B cell (primary cell): ENCODE measurements around the gene NOL4L. TPM values are rescaled to one million over a fixed set of nuclear protein-coding genes. Genes with fewer than 3 reads are reported as not detected.

Source experiments
- ATAC-seq: fragments of 200-7000 bp; cut with Tn5 transposase; one replicate; pipeline ENCODE4 v1.10.0; 2021; ENCODE audit warnings: low read depth, mild to moderate bottlenecking, moderate number of reproducible peaks, moderate library complexity
- CTCF ChIA-PET: fragments of 350-600 bp; sonication (Branson Sonifier 250); formaldehyde crosslinking; loops from one replicate; lab custom pipeline; 2021; ENCODE audit warnings: antibody characterized with exemption, inconsistent platforms; lab: Charles Lee
- POLR2A ChIA-PET: fragments of 350-600 bp; sonication (Branson Sonifier 250); formaldehyde crosslinking; loops from one replicate; lab custom pipeline; 2021; ENCODE audit warnings: antibody characterized with exemption; lab: Charles Lee
- DNase-seq: peaks from one replicate; pipeline ENCODE4 v3.0.0; 2013
- H2AFZ ChIP-seq: 2 replicates; pipeline ENCODE4 v1.6.1; 2012; ENCODE audit warnings: mild to moderate bottlenecking, low read depth, low read length; ENCODE audit not compliant: insufficient read depth, poor library complexity, severe bottlenecking
- H3K27ac ChIP-seq, 2 donors: 1 replicate in 1 of 2; 2 replicates in 1 of 2; pipeline ENCODE4 v1.5.1; 2012 to 2013; ENCODE audit warnings: low read length in 2 of 2, mild to moderate bottlenecking in 2 of 2, moderate library complexity in 1 of 2
- H3K27me3 ChIP-seq, 4 experiments: fragments of 200-600 bp in 1 of 4; sonication (generic) in 1 of 4; replicated peaks in 1 of 4; 1 replicate in 2 of 4; 2 replicates in 2 of 4; pipeline versions ENCODE4 v1.6.1 to v1.7.0; 2013 to 2016; ENCODE audit warnings: low read length in 3 of 4, mild to moderate bottlenecking in 2 of 4, mixed read lengths in 1 of 4, moderate library complexity in 1 of 4; ENCODE audit not compliant: insufficient read depth in 4 of 4, control insufficient read depth in 3 of 4; ENCODE audit errors: control extremely low read depth in 1 of 4
- H3K36me3 ChIP-seq, 2 experiments: replicated peaks in 1 of 2; 1 replicate in 1 of 2; 2 replicates in 1 of 2; pipeline versions ENCODE4 v1.6.1 to v1.7.1; 2013; ENCODE audit warnings: low read length in 1 of 2; ENCODE audit not compliant: insufficient read depth in 2 of 2, control insufficient read depth in 1 of 2; ENCODE audit errors: control extremely low read depth in 1 of 2, extremely low read depth in 1 of 2
- H3K4me1 ChIP-seq, 2 donors: fragments of 200-600 bp in 1 of 2; sonication (generic) in 1 of 2; 1 replicate in 1 of 2; 2 replicates in 1 of 2; pipeline versions ENCODE4 v1.5.1 to v1.6.1; 2013 to 2017; ENCODE audit warnings: low read length in 2 of 2; ENCODE audit not compliant: control insufficient read depth in 2 of 2, insufficient read depth in 2 of 2
- H3K4me2 ChIP-seq: replicated peaks from 2 replicates; pipeline ENCODE3; 2012; ENCODE audit warnings: mild to moderate bottlenecking, low read depth, low read length; ENCODE audit not compliant: poor library complexity, severe bottlenecking
- H3K4me3 ChIP-seq, 5 experiments: fragments of 200-600 bp in 1 of 5; sonication (generic) in 1 of 5; 1 replicate in 3 of 5; 2 replicates in 2 of 5; pipeline versions ENCODE4 v1.5.1 to v1.7.0; 2011 to 2016; ENCODE audit warnings: low read length in 4 of 5, mild to moderate bottlenecking in 4 of 5, low read depth in 2 of 5, control low read depth in 1 of 5, moderate library complexity in 1 of 5; ENCODE audit not compliant: insufficient read depth in 1 of 5; ENCODE audit errors: control extremely low read depth in 1 of 5, extremely low read depth in 1 of 5
- H3K79me2 ChIP-seq: fragments of 200-600 bp; sonication (generic); one replicate; pipeline ENCODE4 v1.6.0; 2016; ENCODE audit warnings: low read length; ENCODE audit not compliant: control insufficient read depth, insufficient read depth
- H3K9ac ChIP-seq: fragments of 200-600 bp; sonication (generic); 2 replicates; pipeline ENCODE4 v1.6.1; 2017; ENCODE audit warnings: mild to moderate bottlenecking, low read length, moderate library complexity
- H3K9me3 ChIP-seq, 3 donors: one replicate each; pipeline versions ENCODE4 v1.6.1 to v1.7.1; 2013; ENCODE audit warnings: low read length in 2 of 3; ENCODE audit not compliant: control insufficient read depth in 2 of 3, insufficient read depth in 1 of 3; ENCODE audit errors: control extremely low read depth in 1 of 3
- H4K20me1 ChIP-seq: 2 replicates; pipeline ENCODE4 v1.6.0; 2012; ENCODE audit warnings: mild to moderate bottlenecking, low read length; ENCODE audit not compliant: insufficient read depth, control insufficient read depth, poor library complexity, severe bottlenecking
- H3K27ac Mint-ChIP-seq: one replicate; pipeline ENCODE4 v1.8.0; 2021; ENCODE audit warnings: mixed read lengths
- H3K27me3 Mint-ChIP-seq: one replicate; pipeline ENCODE4 v1.8.0; 2021; ENCODE audit warnings: mixed read lengths
- H3K4me1 Mint-ChIP-seq: one replicate; pipeline ENCODE4 v1.8.0; 2021; ENCODE audit warnings: mixed read lengths
- H3K4me3 Mint-ChIP-seq: one replicate; pipeline ENCODE4 v1.8.0; 2021; ENCODE audit warnings: mixed read lengths
- H3K9me3 Mint-ChIP-seq: one replicate; pipeline ENCODE4 v1.8.0; 2022; ENCODE audit warnings: mixed read lengths; ENCODE audit not compliant: insufficient read depth
- EZH2 ChIP-seq: IDR thresholded peaks from 2 replicates; pipeline ENCODE4 v1.6.1; 2012; ENCODE audit warnings: borderline replicate concordance, low read depth, mild to moderate bottlenecking, moderate library complexity, low read length; ENCODE audit not compliant: insufficient read depth, poor library complexity, severe bottlenecking
- WGBS: methylation state at CpG from one replicate; pipeline ENCODE4 v1.1.5; 2013; ENCODE audit warnings: missing lambda C conversion rate; ENCODE audit not compliant: insufficient coverage; 5-methylcytosine and 5-hydroxymethylcytosine counted together
- intact Hi-C: fragments of 100-400 bp; cut with micrococcal nuclease; formaldehyde crosslinking; loops from one replicate; pipeline ENCODE4 v1.10.0; 2022
- polyA plus RNA-seq: library from polyadenylated mRNA; depleted of rRNA; stranded (reverse); fragments of >200 nt; gene quantifications from 2 replicates; pipeline ENCODE4 v1.2.3, GENCODE V29; 2012
- total RNA-seq, 2 donors: library from RNA; stranded (reverse); fragments of 120-200 nt in 1 of 2; gene quantifications; 1 replicate in 1 of 2; 2 replicates in 1 of 2; pipeline versions ENCODE4 v1.2.3 to v1.2.4, GENCODE V29; 2013 to 2022
- TF ChIP-seq, protein P1 (sequence below): fragments of 200-600 bp; IDR thresholded peaks from one replicate; pipeline ENCODE4 v1.8.0; 2022; ENCODE audit warnings: antibody characterized with exemption, mild to moderate bottlenecking

The NOL4L gene
- total and polyA plus RNA-seq, 2 donors (not counting 1 experiment from before 2014, with no cell fraction given): 6.5 to 7.9 TPM

DNA sequence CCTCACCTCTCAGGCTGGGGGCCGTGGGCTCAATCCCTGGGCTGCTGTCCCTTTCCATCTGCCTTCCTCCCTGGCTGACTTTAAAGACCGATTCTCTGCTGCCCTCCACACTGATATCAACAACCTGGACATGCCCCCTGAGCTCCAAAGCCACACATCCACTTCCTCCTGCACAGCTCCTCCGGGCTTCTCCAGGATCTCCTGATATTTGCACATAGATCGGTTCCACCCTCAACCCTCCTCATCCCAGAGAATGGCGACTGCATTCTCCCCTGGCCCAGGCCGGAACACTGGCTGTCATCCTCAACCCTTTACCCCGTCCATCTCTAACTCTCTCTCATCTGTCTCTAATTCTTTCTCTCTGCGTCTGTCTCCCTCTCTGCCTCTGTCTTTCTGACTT, 21.0 kb upstream of the NOL4L start:
- WGBS: 84% methylated on average over 8 of the region's 8 CpGs
- Histone ChIP-seq H3K4me1 (peaks cover 12 to 30% of the 10 kb centered on the region in 2 donors), H3K4me2 (no peak overlapping the region), H3K9ac (no peak overlapping the region), H3K4me3 (no peak overlapping the region), H2AFZ (no peak overlapping the region), H3K79me2 (no peaks in the 10 kb centered on the region), H4K20me1 (no peaks in the 10 kb centered on the region), H3K27ac (no peak overlapping the region), H3K27me3 (peaks cover 0 to 7% (median 0%) of the 10 kb centered on the region in 4 experiments), H3K36me3 (no peaks in the 10 kb centered on the region), H3K9me3 (no peaks in the 10 kb centered on the region)
- ChIA-PET CTCF (no interaction called here), POLR2A (no interaction called here)
- DNase-seq: no peak
- Mint-ChIP-seq H3K27ac (no peak overlapping the region), H3K4me3 (no peak overlapping the region), H3K9me3 (no peaks in the 10 kb centered on the region), H3K4me1 (peaks cover 31% of the 10 kb centered on the region), H3K27me3 (peaks cover 13% of the 10 kb centered on the region)
- intact Hi-C loops: no loop called here
- ATAC-seq: no peak
- TF ChIP-seq EZH2: no peak
- TF ChIP-seq, protein P1, sequence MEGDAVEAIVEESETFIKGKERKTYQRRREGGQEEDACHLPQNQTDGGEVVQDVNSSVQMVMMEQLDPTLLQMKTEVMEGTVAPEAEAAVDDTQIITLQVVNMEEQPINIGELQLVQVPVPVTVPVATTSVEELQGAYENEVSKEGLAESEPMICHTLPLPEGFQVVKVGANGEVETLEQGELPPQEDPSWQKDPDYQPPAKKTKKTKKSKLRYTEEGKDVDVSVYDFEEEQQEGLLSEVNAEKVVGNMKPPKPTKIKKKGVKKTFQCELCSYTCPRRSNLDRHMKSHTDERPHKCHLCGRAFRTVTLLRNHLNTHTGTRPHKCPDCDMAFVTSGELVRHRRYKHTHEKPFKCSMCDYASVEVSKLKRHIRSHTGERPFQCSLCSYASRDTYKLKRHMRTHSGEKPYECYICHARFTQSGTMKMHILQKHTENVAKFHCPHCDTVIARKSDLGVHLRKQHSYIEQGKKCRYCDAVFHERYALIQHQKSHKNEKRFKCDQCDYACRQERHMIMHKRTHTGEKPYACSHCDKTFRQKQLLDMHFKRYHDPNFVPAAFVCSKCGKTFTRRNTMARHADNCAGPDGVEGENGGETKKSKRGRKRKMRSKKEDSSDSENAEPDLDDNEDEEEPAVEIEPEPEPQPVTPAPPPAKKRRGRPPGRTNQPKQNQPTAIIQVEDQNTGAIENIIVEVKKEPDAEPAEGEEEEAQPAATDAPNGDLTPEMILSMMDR: no peak

DNA sequence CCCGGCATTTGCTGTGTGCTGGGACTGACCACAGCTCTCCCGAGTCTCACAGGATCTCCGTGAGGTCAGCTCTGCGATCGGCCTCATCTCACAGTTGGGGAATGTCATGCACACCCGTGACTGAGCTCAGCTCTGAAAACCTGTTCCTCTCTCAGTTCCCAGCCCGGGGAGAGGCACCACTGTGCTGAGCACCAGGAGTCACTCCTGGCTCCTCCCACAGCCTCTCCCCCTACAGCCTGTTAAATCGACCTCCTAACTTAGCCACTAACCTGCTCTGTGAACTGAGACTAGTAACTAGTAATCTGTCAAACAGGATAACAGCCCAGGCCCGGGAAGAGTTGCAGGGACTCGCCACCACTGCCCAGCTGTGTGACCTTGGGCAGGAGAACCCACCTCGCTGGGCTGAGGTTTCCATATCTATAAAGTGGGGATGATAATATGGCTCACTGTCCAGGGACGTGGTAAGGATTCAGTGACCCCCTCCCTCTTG, 20.1 kb upstream of the NOL4L start:
- intact Hi-C loops: no loop called here
- ATAC-seq (no peak), DNase-seq (no peak)
- Mint-ChIP-seq H3K27me3 (peaks cover 12% of the 10 kb centered on the region), H3K4me1 (peaks cover 31% of the 10 kb centered on the region), H3K4me3 (no peak overlapping the region), H3K9me3 (no peaks in the 10 kb centered on the region), H3K27ac (peak overlapping the region; percentile 15)
- POLR2A ChIA-PET: no interaction called here
- Histone ChIP-seq H3K4me3 (no peak overlapping the region), H3K9me3 (no peaks in the 10 kb centered on the region), H2AFZ (no peak overlapping the region), H3K36me3 (no peaks in the 10 kb centered on the region), H3K4me2 (no peak overlapping the region), H3K79me2 (no peaks in the 10 kb centered on the region), H3K27ac (no peak overlapping the region), H3K4me1 (peaks cover 12 to 30% of the 10 kb centered on the region in 2 donors), H4K20me1 (no peaks in the 10 kb centered on the region), H3K27me3 (peaks cover 0 to 2% (median 0%) of the 10 kb centered on the region in 4 experiments), H3K9ac (no peak overlapping the region)
- TF ChIP-seq, protein P1: no peak
- TF ChIP-seq EZH2: no peak
- CTCF ChIA-PET: interaction anchor here (1.5 kb wide), 1 partner anchor 48 kb away, joined by 4 read pairs; no protein-coding TSS in a partner anchor
- 74% methylated on average over 11 of the region's 12 CpGs for WGBS
